Amniotic epithelial cell (primary cell): ENCODE measurements around the gene MAST2.

ENCODE experiments used
- DNase-seq: peaks from one replicate; pipeline ENCODE4 v3.0.0-alpha.2; 2010; ENCODE audit warnings: low read depth

Gene MAST2

DNA sequence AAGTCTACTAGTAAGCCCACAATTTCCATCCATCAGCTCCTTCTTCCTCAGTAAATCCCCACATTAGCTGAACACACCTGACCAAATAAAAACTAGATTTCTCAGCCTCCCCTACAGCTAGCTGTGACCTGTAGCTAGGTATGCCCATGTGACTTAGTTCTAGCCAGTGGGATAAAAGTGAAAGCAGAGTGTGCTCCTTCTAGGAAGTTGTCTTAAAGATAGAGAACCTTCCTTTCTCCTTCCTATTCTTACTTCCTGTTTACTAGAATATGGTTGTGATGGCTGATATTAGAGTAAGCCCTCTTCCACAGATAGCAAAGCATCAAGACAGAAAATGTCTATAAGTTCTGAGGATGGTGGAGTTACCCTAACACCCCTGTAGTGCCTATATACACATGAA, 262.0 kb downstream of the MAST2 start:
- DNase-seq, result no peak

DNA sequence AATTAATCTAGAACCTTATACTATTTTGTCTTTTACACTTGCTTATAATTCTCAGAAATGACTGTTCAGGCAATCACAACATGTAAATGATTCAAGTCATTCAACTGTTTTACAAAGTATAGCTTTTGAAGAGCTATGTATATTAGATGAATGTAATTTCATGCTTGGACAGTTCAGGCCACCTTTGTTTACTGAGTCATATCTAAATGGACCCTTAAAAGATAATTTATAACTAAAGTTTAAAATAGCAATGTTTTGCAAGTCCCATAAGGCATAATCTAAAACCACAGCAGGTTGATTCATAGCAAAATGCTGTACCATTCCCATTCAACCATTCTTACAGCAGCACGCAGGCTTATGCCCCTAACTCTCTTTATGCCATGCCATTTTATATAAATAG, 264.2 kb downstream of the MAST2 start:
- DNase-seq, result peak; percentile 15

GRCh38 chr1:46068525-46068924, 265.1 kb downstream of the MAST2 start:
- no peak for DNase-seq

GRCh38 chr1:46070164-46070814, 266.9 kb downstream of the MAST2 start:
- no peak for DNase-seq

GRCh38 chr1:46072975-46073374, 269.6 kb downstream of the MAST2 start:
- DNase-seq, result no peak

- no peak for DNase-seq
Observed at GRCh38 chr1:46076343-46076742, 272.9 kb downstream of the MAST2 start.

- DNase-seq, result no peak
Observed at GRCh38 chr1:46077644-46078043, 274.2 kb downstream of the MAST2 start.

DNA sequence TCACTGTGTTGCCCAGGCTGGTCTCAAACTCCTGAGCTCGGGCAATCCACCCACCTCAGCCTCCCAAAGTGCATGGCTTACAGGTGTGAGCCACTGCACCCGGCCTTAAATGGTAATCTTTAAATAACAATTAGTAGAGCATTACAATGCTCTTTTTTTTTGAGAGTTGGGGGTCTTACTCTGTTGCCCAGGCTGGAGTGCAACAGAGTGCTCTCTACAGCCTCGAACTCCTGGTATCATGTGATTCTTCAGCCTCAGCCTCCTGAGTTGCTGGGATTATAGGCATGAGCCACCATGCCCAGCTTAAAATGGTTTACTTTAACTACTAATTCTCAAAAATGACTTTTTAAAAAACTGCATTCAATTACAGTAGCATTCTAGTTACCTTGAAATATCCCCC, 276.8 kb downstream of the MAST2 start:
- no peak for DNase-seq

DNA sequence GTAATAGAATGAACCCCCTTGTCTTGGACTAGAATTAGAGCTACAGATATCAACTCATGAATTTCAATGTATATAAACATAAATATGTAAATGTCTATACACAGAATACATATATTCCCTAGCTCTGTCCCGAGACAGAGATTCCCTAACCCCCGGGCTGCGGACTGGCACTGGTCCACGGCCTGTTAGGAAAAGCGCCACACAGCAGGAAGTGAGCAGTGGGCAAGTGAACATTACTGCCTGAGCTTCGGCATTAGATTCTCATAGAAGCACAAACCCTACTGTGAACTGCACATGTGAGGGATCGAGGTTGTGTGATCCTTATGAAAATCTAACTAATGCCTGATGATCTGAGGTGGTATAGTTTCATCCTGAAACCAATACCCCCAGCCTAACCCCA, 277.8 kb downstream of the MAST2 start:
- no peak for DNase-seq

GRCh38 chr1:46081619-46082018, 278.2 kb downstream of the MAST2 start:
- DNase-seq, result no peak

- no peak for DNase-seq
Observed at GRCh38 chr1:46083579-46083978, 280.2 kb downstream of the MAST2 start.

DNA sequence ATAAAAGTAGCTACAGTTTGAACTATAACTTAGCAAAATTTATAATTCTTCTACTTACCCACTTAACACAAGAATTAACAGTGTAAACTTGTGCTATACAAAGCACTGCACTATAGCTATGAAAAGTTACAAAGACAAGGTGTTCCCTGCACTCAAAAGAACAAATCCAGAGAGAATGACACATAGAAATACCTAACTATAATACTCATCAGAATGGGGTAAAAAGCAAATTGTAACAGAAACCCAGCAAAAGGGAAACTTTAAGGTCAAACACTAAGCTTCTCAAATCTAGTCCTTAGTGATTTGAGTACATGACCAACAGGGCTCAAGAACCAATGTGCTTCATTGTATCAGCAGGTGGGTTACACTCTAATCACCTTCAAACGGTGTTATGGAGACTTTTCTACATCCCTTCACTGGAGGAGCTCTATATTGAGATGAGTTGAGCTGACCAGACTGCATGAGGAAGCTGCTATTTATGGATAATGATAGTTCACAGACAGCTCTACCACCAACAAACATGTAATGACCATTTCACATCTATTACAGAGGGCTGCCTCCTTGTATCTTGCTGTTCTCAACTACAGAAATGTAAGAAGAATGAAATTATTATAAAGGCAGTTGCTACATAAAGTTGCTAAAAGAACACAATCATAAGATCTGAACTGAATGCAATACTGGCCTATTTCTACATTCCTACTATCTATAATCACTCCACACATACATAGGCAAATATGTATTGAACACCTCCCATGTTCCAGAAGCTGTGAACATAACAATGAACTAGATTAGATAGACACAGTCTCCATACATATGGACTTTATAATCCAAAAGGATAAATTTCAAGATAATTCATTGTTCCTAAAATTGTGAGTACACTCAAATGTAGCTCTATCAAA, 281.4 kb downstream of the MAST2 start:
- peak; percentile 26 for DNase-seq
